Esophagus (tissue), 2 donors: ENCODE data around the gene DAZ1. TPM values are rescaled to one million over a fixed set of nuclear protein-coding genes. Genes with fewer than 3 reads are reported as not detected.
"Not testable (repeated sequence)": the region's sequence is repeated elsewhere in the genome, so short reads cannot be mapped to it uniquely, and the experiment has no call there.

Source experiments
- H3K27ac ChIP-seq, 2 donors: one replicate each; pipeline ENCODE4 v1.5.1; 2013; ENCODE audit warnings: low read depth in 2 of 2, mild to moderate bottlenecking in 2 of 2, inconsistent platforms in 1 of 2, low read length in 1 of 2, moderate library complexity in 1 of 2
- H3K27me3 ChIP-seq, 2 donors: one replicate each; pipeline ENCODE4 v1.6.1; 2013; ENCODE audit warnings: low read length in 2 of 2, control low read depth in 1 of 2, mild to moderate bottlenecking in 1 of 2; ENCODE audit not compliant: insufficient read depth in 2 of 2, control insufficient read depth in 1 of 2
- H3K36me3 ChIP-seq, 2 donors: one replicate each; pipeline ENCODE4 v1.6.1; 2013; ENCODE audit warnings: low read length in 1 of 2; ENCODE audit not compliant: control insufficient read depth in 2 of 2, insufficient read depth in 2 of 2
- H3K4me1 ChIP-seq, 2 donors: one replicate each; pipeline ENCODE4 v1.6.1; 2013; ENCODE audit warnings: low read length in 1 of 2; ENCODE audit not compliant: control insufficient read depth in 2 of 2, insufficient read depth in 2 of 2
- H3K4me3 ChIP-seq, 2 donors: one replicate each; pipeline ENCODE4 v1.5.1; 2013; ENCODE audit warnings: low read length in 2 of 2, mild to moderate bottlenecking in 2 of 2, low read depth in 1 of 2, moderate library complexity in 1 of 2
- H3K9me3 ChIP-seq, 2 donors: one replicate each; pipeline ENCODE4 v1.6.1; 2013; ENCODE audit warnings: mild to moderate bottlenecking in 2 of 2, low read depth in 1 of 2, low read length in 1 of 2, moderate library complexity in 1 of 2; ENCODE audit not compliant: control insufficient read depth in 2 of 2, insufficient read depth in 1 of 2
- WGBS, 2 donors: extraction: QIAGEN DNeasy Blood & Tissue Kit; methylation state at CpG; one replicate each; pipeline ENCODE4 v1.1.7; 2013; 5-methylcytosine and 5-hydroxymethylcytosine counted together
- polyA plus RNA-seq, 2 donors: library from polyadenylated mRNA; stranded (reverse); fragments of 200-250 nt; gene quantifications; one replicate each; pipeline ENCODE4 v1.2.3, GENCODE V29; 2013
- donor health status: healthy with polysubstance abuse.
- donor health status: Bipolar disorder and iron deficiency.

DAZ1 gene
- polyA plus RNA-seq: under 1 TPM in 1 of 2 donors, not detected in 1; 0.12 TPM

- H3K27ac ChIP-seq, H3K4me1 ChIP-seq, H3K36me3 ChIP-seq, H3K4me3 ChIP-seq, H3K27me3 ChIP-seq, H3K9me3 ChIP-seq: not testable (repeated sequence)
- no CpG with 5 or more reads among the region's 23 CpGs for WGBS, 2 donors
Observed at GRCh38 chrY:23198908-23199307, at the start of gene DAZ1. DAZ1 (minus strand) TSS chrY:23199008; CDS start chrY:23198800, 208 bp downstream.

- not testable (repeated sequence) for H3K9me3 ChIP-seq, H3K27me3 ChIP-seq, H3K4me1 ChIP-seq, H3K36me3 ChIP-seq, H3K4me3 ChIP-seq, H3K27ac ChIP-seq
- WGBS, 2 donors: no CpG with 5 or more reads among the region's 23 CpGs
Observed at GRCh38 chrY:23219233-23219632, 20.4 kb upstream of the DAZ1 start, which contains the start of gene DAZ2. DAZ2 (plus strand) TSS chrY:23219533; CDS start chrY:23219741, 208 bp downstream.

GRCh38 chrY:23210681-23211080 is 11.9 kb upstream of the DAZ1 start:
- H3K4me1 ChIP-seq, H3K27me3 ChIP-seq, H3K9me3 ChIP-seq, H3K27ac ChIP-seq, H3K4me3 ChIP-seq, H3K36me3 ChIP-seq: not testable (repeated sequence)
- WGBS, 2 donors: no CpG with 5 or more reads among the region's 4 CpGs

GRCh38 chrY:23209802-23210495 is 11.1 kb upstream of the DAZ1 start:
- not testable (repeated sequence) for H3K27ac ChIP-seq, H3K36me3 ChIP-seq, H3K4me1 ChIP-seq, H3K27me3 ChIP-seq, H3K9me3 ChIP-seq, H3K4me3 ChIP-seq
- no CpG with 5 or more reads among the region's 4 CpGs for WGBS, 2 donors

- no CpG with 5 or more reads among the region's 4 CpGs for WGBS, 2 donors
- not testable (repeated sequence) for H3K36me3 ChIP-seq, H3K9me3 ChIP-seq, H3K27me3 ChIP-seq, H3K27ac ChIP-seq, H3K4me1 ChIP-seq, H3K4me3 ChIP-seq
Observed at GRCh38 chrY:23207455-23207854, 8.6 kb upstream of the DAZ1 start.

Other genes with a start within 250 kb of the DAZ1 start
- not detected for gene BPY2, start 214.7 kb downstream of the DAZ1 start, polyA plus RNA-seq
- gene DAZ2, start 20.5 kb upstream of the DAZ1 start, polyA plus RNA-seq: not detected